ENCODE data around the gene DNAH3.
"Not testable (repeated sequence)": the region's sequence is repeated elsewhere in the genome, so short reads cannot be mapped to it uniquely, and the experiment has no call there.

Gene DNAH3

GRCh38 chr16:20956319-20956718, 194.3 kb downstream of the DNAH3 start:
- FAIRE-seq (no peak), DNase-seq (ENCODE audit: insufficient read length, low spot score) (no peak)

GRCh38 chr16:20954574-20954973, 196.1 kb downstream of the DNAH3 start:
- DNase-seq (ENCODE audit: insufficient read length, low spot score) (no peak), FAIRE-seq (no peak)
- no peak for TF ChIP-seq CTCF (IDR thresholded peaks at IDR 0.05; ENCODE audit: insufficient read depth, missing control alignments)

More at GRCh38 chr16:20956319-20956718, 194.3 kb downstream of the DNAH3 start:
- TF ChIP-seq CTCF (IDR thresholded peaks at IDR 0.05; ENCODE audit: insufficient read depth, missing control alignments) = no peak

- DNase-seq (ENCODE audit: insufficient read length, low spot score) (no peak), FAIRE-seq (no peak)
- TF ChIP-seq CTCF (IDR thresholded peaks at IDR 0.05; ENCODE audit: insufficient read depth, missing control alignments) = no peak
These were observed 198.3 kb downstream of the DNAH3 start for GRCh38 chr16:20952139-20952920.

- no peak for DNase-seq (ENCODE audit: insufficient read length, low spot score)
- no peak for TF ChIP-seq CTCF (IDR thresholded peaks at IDR 0.05; ENCODE audit: insufficient read depth, missing control alignments)
- FAIRE-seq = no peak
These were observed 200.4 kb downstream of the DNAH3 start for GRCh38 chr16:20950294-20950693.

GRCh38 chr16:20949660-20950059, 201.0 kb downstream of the DNAH3 start:
- FAIRE-seq (no peak), DNase-seq (ENCODE audit: insufficient read length, low spot score) (no peak)
- no peak for TF ChIP-seq CTCF (IDR thresholded peaks at IDR 0.05; ENCODE audit: insufficient read depth, missing control alignments)

- TF ChIP-seq CTCF (IDR thresholded peaks at IDR 0.05; ENCODE audit: insufficient read depth, missing control alignments) = no peak
- FAIRE-seq (no peak), DNase-seq (ENCODE audit: insufficient read length, low spot score) (no peak)
These were observed 202.2 kb downstream of the DNAH3 start for GRCh38 chr16:20948444-20948843.

- DNase-seq (ENCODE audit: insufficient read length, low spot score) (no peak), FAIRE-seq (no peak)
- TF ChIP-seq CTCF (IDR thresholded peaks at IDR 0.05; ENCODE audit: insufficient read depth, missing control alignments) = no peak
These were observed 204.5 kb downstream of the DNAH3 start for GRCh38 chr16:20946015-20946629.

- FAIRE-seq; DNase-seq (ENCODE audit: insufficient read length, low spot score): not testable (repeated sequence)
These were observed 205.1 kb downstream of the DNAH3 start for GRCh38 chr16:20945575-20945875.
